Endometrial microvascular endothelial cells (primary cell): Measurements from ENCODE around the gene STXBP1. TPM values are rescaled to one million over a fixed set of nuclear protein-coding genes. Genes with fewer than 3 reads are reported as not detected.

Experiments used
- in situ Hi-C: cut with HindIII; loops from 2 replicates; pipeline ENCODE4 v1.10.0; 2017; ENCODE audit warnings: low sequenced_read_pairs, low pct_unique_long_range_greater_than_20kb; ENCODE audit errors: inconsistent ontology term
- total RNA-seq: library from RNA; depleted of rRNA; stranded (reverse); fragments of >200 nt; gene quantifications from one replicate; pipeline ENCODE4 v1.2.3, GENCODE V29; 2015; ENCODE audit errors: inconsistent ontology term

The STXBP1 gene
- total RNA-seq, 1 donor from 2014 or later = 15.6 TPM

GRCh38 chr9:127680846-127681245, 68.8 kb downstream of the STXBP1 start:
- in situ Hi-C loops = no loop called here

DNA sequence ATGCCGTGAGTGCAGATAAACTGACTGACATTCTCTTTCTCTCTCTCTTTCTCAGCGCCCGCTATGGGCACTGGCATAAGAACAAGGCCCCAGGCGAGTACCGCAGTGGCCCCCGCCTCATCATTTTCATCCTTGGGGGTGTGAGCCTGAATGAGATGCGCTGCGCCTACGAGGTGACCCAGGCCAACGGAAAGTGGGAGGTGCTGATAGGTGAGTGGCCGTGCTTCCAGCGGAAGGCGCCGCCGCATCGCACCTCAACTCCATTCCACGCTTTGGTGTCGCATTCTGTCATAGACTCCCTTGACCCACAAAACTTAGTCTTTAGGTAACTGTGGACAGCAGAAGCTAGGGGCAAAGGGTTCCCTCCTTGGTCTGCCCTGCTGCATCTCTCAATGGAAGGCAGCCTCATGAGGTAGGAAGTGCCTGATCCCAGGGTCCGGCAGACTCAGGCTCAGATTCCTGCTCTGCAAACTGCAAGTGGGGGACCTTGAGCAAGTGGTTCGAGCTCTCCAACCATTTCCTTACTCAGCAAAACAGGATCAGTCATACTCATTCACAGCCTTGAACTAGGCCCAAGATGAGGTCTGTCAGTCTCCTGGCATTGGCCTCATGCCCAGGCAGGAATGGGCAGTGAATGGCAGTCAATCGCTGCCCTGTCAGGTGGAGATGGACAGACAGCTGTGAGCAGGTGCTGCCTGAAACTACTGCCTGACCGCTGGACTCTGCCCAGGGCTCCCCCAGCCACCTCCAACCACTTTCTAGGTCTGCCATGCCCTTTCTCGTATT, 70.5 kb downstream of the STXBP1 start:
- in situ Hi-C loops = no loop called here

GRCh38 chr9:127683723-127684122, 71.6 kb downstream of the STXBP1 start:
- in situ Hi-C loops = no loop called here

DNA sequence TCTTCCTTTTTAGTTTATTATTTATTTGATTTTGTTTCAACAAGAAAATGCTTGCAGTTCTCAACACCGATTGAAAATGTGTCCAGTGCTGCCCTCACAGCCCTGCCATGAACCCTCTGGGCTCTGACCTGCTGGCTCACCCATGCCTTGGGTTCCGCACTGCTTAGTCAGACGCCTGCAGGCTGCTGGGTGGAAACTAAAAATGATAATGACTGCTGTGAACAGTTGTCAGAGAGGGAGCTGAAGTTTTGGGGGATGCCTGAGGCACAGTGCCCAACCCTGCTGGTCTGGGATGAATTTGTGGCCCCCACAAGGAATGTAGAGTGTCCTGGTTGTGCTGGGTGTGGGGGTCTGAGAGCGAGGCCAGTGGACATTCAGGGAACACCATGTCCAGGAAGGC, 72.5 kb downstream of the STXBP1 start:
- in situ Hi-C loops = no loop called here

GRCh38 chr9:127686461-127687393, 74.7 kb downstream of the STXBP1 start:
- in situ Hi-C loops = no loop called here

GRCh38 chr9:127689329-127690000, 77.4 kb downstream of the STXBP1 start:
- in situ Hi-C loops = no loop called here

- in situ Hi-C loops = no loop called here
Measured at GRCh38 chr9:127690735-127691134, 78.7 kb downstream of the STXBP1 start.

- in situ Hi-C loops = no loop called here
Measured at GRCh38 chr9:127692071-127692470, 80.0 kb downstream of the STXBP1 start.

- in situ Hi-C loops = no loop called here
Measured at GRCh38 chr9:127693143-127693542, 81.1 kb downstream of the STXBP1 start.

DNA sequence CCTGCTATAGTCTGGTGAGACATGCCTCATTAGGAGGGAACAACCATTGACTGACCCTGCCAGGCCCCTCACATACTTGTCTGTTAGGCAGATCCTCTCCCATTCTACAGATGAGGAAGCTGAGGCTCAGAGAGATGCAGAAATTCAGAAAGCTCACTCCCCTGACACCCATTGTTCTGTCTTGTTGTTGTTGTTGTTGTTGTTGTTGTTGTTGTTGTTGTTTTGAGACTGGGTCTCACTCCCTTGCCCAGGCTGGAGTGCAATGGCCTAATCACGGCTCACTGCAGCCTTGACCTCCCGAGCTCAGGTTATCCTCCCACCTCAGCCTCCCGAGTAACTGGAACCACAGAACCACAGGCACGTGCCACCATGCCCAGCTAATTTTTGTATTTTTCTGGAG, 81.6 kb downstream of the STXBP1 start:
- in situ Hi-C loops = no loop called here

DNA sequence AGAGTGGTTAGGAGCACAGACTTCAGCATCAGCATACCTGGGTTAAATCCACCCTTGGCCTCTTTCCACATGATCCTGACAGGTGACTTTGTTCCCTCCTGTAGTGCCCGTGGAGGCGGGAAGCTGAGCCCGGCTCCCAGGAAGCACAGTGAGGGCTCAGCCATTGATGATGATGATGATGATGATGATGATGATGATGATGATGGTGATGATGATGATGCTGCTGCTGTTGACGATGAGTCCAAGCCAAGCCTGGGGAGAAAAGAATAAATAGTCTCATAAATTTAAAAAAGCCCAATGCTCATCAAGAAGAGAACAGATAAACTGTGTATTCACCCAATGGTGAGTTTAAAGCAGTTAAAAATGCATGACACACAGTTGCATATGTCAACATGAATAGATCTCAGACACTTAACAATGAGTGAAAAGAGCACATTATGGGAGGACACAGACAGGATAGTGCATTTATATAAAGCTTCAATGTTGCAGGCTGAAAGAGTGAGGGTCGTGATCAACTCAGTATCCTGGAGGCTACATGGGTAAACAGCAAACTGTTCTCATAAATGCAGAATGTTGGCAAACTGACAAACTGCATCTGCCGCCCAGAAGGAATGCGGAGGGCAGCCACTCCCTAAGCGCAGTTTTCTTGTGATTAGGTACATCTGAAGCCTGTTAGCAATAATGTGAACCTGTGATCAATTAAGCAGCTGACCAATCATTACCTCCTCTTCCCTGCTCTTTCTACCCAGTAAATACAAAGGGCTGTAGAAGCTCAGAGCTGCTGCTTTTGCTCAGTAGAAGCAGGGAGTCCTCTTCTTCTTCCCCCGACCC, 83.0 kb downstream of the STXBP1 start:
- in situ Hi-C loops = no loop called here

DNA sequence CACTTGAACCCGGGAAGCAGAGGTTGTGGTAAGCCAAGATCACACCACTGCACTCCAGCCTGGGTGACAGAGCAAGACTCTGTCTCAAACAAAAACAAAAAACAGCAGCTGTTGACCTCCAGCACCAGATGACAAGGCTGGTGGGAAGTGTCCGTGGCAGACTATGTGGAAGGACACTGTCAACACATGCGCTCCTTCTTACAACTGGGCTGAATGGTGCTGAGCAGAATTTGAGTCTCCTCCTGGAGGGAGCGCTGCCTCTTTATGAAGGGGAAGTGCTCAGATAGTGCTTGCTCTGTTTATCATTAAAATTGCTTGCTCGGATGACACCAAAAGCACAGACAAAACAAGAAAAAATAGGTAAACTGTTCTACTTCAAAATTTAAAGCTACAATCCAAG, 85.5 kb downstream of the STXBP1 start:
- in situ Hi-C loops = no loop called here

DNA sequence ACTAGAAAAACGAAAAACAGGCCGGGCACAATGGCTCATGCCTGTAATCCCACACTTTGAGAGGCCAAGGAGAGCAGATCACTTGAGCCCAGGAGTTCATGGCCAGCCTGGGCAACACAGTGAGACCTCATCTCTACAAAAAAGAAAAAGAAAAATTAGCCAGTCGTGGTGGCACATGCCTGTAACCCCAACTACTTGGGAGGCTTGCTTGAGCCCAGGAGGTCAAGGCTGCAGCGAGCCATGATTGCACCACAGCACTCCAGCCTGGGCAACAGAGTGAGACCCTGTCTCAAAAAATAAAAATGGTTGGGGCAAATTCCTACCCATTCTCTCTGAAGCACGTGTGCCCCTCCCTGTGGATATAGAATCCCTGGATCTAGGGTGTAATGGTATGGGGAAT, 86.3 kb downstream of the STXBP1 start:
- in situ Hi-C loops = no loop called here

DNA sequence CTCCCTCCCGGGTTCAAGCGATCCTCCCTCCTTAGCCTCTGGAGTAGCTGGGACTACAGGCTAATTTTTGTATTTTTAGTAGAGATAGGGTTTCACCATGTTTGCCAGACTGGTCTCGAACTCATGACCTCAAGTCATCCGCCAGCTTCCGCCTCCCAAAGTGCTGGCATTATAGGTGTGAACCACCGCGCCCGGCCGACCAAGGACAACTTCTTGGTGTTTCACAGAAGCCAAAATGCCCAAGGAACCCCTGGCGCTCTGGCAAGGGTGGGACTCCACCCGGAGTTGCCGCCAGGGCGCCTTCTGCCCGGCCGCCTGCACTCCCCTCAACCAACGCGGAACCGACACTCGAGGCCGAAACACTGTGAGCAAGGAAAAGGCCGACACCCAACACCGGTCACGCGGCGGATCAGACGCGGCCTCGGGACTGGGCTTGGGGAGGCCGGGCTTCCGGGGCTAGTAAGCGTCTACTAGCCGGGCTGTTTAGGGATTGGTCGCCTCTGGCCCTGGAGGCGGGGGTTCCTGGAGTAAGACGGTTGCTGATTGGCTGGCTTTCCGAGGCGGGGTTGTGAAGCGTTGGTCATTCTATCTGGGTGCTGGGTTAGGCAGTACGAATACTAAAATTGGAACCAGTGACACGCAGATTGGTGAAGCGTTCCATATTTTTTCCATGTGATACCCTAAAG, 87.1 kb downstream of the STXBP1 start:
- in situ Hi-C loops = no loop called here

GRCh38 chr9:127700140-127700539, 88.1 kb downstream of the STXBP1 start:
- in situ Hi-C loops = no loop called here

GRCh38 chr9:127700594-127701255, 88.6 kb downstream of the STXBP1 start:
- in situ Hi-C loops = no loop called here

DNA sequence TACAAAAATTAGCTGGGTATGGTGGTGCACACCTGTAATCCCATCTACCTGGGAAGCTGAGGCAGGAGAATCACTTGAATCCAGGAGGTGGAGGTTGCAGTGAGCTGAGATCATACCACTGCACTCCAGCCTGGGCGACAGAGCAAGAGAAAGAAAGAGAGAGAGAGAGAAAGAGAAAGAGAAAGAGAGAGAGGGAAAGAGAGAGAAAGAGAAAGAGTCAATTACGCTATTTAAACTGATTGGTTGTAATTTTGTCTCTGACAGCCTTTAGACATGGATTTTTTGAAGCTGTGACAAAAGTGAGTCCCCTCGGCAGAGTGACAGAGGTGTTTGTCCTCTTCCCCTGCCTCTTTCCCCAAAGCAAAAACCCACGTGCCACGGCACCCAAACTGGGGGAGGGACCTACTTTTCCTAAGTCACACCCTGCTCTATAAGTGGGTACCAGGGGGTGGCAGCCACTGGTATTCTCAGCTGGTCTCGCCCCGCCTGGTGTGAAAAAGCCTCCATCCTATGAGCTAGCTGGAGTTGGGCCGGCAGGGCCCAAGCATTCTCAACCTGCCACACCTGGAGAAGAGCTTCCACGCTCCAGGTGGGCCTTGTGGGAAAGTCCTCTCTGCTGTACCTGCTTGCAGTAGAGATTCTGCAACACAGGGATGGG, 91.3 kb downstream of the STXBP1 start:
- in situ Hi-C loops = no loop called here
